ENCODE measurements around the gene CREG2. TPM values are rescaled to one million over a fixed set of nuclear protein-coding genes. Genes with fewer than 3 reads are reported as not detected.

Gene CREG2
- total and polyA plus RNA-seq, 7 donors: 0.04 to 0.34 (median 0.10) TPM; not detected in 3

DNA sequence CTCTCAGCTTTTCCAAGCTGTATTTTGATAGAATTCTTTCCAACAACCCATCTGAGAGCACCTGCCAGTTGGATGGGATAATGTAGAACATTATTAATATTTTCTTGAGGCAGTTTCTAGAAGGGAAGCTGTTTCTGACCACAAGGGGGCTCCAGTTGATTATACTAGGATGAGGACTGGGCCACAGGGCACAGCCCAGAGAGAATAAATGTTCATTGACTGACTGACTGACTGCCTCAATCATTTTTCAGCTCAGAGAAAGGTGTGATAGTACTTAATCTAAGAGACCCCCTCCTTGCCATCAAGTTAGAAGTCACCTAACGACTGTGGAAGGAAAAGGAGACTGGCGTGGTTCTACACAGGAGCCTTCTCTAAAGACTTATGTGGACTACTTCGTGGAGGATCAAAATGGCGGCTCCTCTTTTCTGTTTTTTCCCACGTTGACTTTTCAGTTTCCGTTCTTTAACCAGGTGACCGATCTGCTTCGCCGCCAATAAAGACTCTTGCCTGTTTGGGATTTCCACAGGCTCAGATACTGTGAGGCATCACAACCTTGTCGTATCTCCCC, 31.9 kb upstream of the CREG2 start:
- Histone ChIP-seq H3K9me3 (no peaks in the 10 kb centered on the region), H3K27me3 (ENCODE audit: insufficient read depth in 3 of 3, low read length in 2 of 3) (peaks cover 0 to 3% (median 0%) of the 10 kb centered on the region in 3 donors), H3K36me3 (ENCODE audit: insufficient read depth in 1 of 2, low read depth in 1 of 2) (no peaks in the 10 kb centered on the region), H3K27ac (no peak overlapping the region), H3K4me1 (no peaks in the 10 kb centered on the region), H3K4me3 (no peak overlapping the region)
- peak; percentile 65 to 74 (median 72) for ATAC-seq
- intact Hi-C loops (cut with DNase I): loop anchor here (2.0 to 5.0 kb wide), 3 partner anchors 278 to 413 kb away; partner anchors contain the start of gene MAP4K4 (in 1 of the 2)
- DNase-seq: no peak
- 88 to 92% (median 90%) methylated on average over 10 of the region's 10 CpGs for WGBS, 3 donors
- TF ChIP-seq, protein P1, sequence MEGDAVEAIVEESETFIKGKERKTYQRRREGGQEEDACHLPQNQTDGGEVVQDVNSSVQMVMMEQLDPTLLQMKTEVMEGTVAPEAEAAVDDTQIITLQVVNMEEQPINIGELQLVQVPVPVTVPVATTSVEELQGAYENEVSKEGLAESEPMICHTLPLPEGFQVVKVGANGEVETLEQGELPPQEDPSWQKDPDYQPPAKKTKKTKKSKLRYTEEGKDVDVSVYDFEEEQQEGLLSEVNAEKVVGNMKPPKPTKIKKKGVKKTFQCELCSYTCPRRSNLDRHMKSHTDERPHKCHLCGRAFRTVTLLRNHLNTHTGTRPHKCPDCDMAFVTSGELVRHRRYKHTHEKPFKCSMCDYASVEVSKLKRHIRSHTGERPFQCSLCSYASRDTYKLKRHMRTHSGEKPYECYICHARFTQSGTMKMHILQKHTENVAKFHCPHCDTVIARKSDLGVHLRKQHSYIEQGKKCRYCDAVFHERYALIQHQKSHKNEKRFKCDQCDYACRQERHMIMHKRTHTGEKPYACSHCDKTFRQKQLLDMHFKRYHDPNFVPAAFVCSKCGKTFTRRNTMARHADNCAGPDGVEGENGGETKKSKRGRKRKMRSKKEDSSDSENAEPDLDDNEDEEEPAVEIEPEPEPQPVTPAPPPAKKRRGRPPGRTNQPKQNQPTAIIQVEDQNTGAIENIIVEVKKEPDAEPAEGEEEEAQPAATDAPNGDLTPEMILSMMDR (IDR thresholded peaks at IDR 0.05): peak; percentile 73

DNA sequence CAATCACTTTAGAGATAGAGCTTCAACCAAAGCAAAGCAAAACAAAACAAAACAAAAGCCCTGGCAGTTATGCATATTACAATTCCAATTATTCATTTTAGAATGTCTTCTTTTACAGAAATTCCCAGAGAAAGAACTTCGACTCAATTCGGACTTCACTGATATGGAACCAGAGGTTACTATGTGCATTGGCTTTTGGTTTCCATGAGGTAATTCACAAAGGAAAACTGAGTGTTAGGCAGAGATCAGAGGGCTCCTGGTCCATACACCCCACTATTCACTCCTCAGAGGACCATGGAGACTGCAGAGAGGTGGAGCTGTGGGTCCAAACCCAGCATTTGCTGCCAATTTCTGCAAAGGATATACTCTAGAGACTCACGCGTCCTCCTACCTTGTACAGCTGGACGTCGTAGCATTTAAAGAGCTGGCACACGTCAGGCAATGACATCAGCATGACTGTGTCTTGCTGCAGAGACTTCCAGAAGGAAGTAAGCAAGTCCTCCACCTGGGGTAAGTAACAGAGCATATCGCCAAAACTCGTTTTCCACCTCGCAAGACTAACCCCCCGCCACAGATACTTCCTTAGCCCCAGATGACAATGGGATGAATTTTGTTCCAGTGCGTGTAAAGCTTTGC, 31.3 kb upstream of the CREG2 start:
- intact Hi-C loops (cut with DNase I): loop anchor here (2.0 to 5.0 kb wide), 3 partner anchors 279 to 414 kb away; partner anchors contain the start of gene MAP4K4 (in 1 of the 2)
- 48 to 59% (median 49%) methylated on average over 12 of the region's 12 CpGs for WGBS, 3 donors

DNA sequence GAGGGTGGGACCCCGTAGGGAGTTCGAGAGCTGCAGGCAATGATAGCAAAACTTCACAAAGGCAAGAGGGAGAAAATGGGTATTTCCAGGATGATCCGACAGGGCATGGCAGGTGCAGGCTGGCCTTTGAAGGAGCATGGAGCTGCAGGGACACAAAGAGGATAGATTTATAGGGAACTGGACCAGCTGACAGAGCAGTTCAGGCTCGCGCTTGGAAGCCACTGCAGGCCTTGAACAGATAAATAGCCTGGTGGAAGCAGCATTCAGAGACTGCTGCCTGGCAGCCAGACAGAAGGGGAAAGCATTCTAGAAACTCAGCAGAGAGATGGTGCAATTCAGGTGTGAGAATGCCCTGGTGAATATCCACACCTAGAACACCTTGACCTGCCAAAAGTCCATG, 29.3 kb upstream of the CREG2 start:
- 66 to 76% (median 68%) methylated on average over 5 of the region's 5 CpGs for WGBS, 3 donors
- Histone ChIP-seq H3K27ac (no peak overlapping the region), H3K27me3 (ENCODE audit: insufficient read depth in 3 of 3, low read length in 2 of 3) (peaks cover 0 to 3% (median 0%) of the 10 kb centered on the region in 3 donors), H3K9me3 (no peaks in the 10 kb centered on the region), H3K4me3 (no peak overlapping the region), H3K4me1 (no peaks in the 10 kb centered on the region), H3K36me3 (ENCODE audit: insufficient read depth in 1 of 2, low read depth in 1 of 2) (no peaks in the 10 kb centered on the region)
- intact Hi-C loops (cut with DNase I): loop anchor here (5.0 kb wide), 2 partner anchors 281 to 416 kb away; partner anchors contain the start of gene MAP4K4 (in 1 of the 2)
- TF ChIP-seq, protein P1 (IDR thresholded peaks at IDR 0.05): no peak
- DNase-seq (no peak), ATAC-seq (no peak)

More for the DNA sequence above, 31.3 kb upstream of the CREG2 start:
- DNase-seq (no peak), ATAC-seq (no peak)
- Histone ChIP-seq H3K27ac (no peak overlapping the region), H3K9me3 (no peaks in the 10 kb centered on the region), H3K27me3 (ENCODE audit: insufficient read depth in 3 of 3, low read length in 2 of 3) (peaks cover 0 to 3% (median 0%) of the 10 kb centered on the region in 3 donors), H3K36me3 (ENCODE audit: insufficient read depth in 1 of 2, low read depth in 1 of 2) (no peaks in the 10 kb centered on the region), H3K4me3 (no peak overlapping the region), H3K4me1 (no peaks in the 10 kb centered on the region)
- TF ChIP-seq, protein P1 (IDR thresholded peaks at IDR 0.05): no peak

DNA sequence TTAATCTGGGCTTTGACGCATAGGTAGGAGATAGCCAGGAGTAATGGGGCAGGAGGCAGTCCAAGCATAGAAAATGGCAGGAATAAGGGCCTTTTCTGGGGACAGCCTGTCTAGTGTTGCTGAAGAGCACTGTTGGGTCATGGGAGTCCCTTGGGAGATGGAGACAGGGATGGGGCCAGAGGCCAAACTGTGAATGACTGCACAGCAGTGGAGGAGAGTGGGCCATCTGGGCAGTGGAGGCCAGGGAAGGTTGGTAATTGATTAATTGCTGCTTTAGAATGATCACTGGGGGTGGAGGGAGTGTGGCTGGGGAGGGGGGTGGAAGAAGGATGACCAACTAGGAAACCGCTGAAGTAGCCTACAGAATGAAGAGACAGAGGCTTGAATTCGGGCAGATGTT, 28.6 kb upstream of the CREG2 start:
- TF ChIP-seq, protein P1 (IDR thresholded peaks at IDR 0.05): no peak

More for the DNA sequence above, 28.6 kb upstream of the CREG2 start:
- Histone ChIP-seq H3K36me3 (ENCODE audit: insufficient read depth in 1 of 2, low read depth in 1 of 2) (no peaks in the 10 kb centered on the region), H3K4me1 (no peaks in the 10 kb centered on the region), H3K4me3 (no peak overlapping the region), H3K27me3 (ENCODE audit: insufficient read depth in 3 of 3, low read length in 2 of 3) (peaks cover 0 to 3% (median 0%) of the 10 kb centered on the region in 3 donors), H3K9me3 (no peaks in the 10 kb centered on the region), H3K27ac (no peak overlapping the region)
- intact Hi-C loops (cut with DNase I): loop anchor here (5.0 kb wide), 2 partner anchors 281 to 416 kb away; partner anchors contain the start of gene MAP4K4 (in 1 of the 2)
- no peak for ATAC-seq
- 91 to 94% (median 94%) methylated on average over 3 of the region's 3 CpGs for WGBS, 3 donors
- no peak for DNase-seq
